ENCODE results near the gene DCDC2.

DNA sequence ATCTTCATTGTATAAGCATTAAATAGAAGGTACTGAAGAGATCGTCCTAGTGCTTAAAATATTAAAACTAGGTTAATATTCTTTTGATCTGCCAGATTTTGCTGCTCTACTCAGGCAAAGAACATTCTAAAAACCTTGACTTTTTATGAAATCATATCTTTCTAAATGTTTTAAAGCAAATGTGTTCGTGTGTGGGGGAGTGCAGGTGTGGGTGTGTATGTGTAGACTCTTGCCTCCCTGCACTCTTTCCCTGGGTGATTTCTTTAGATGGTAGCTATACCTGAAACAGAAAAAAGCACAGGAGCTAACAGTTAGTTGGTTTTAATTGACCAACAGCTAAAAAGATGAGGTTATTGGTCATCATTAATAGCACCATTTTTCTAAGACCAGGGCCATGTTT, 226.1 kb downstream of the DCDC2 start:
- TF ChIP-seq, protein P1, sequence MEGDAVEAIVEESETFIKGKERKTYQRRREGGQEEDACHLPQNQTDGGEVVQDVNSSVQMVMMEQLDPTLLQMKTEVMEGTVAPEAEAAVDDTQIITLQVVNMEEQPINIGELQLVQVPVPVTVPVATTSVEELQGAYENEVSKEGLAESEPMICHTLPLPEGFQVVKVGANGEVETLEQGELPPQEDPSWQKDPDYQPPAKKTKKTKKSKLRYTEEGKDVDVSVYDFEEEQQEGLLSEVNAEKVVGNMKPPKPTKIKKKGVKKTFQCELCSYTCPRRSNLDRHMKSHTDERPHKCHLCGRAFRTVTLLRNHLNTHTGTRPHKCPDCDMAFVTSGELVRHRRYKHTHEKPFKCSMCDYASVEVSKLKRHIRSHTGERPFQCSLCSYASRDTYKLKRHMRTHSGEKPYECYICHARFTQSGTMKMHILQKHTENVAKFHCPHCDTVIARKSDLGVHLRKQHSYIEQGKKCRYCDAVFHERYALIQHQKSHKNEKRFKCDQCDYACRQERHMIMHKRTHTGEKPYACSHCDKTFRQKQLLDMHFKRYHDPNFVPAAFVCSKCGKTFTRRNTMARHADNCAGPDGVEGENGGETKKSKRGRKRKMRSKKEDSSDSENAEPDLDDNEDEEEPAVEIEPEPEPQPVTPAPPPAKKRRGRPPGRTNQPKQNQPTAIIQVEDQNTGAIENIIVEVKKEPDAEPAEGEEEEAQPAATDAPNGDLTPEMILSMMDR (IDR thresholded peaks at IDR 0.05; ENCODE audit: borderline replicate concordance, extremely low read depth, low read length, poor library complexity, severe bottlenecking) = no peak
- TF ChIP-seq EZH2 (IDR thresholded peaks at IDR 0.05; ENCODE audit: borderline replicate concordance, low read depth, low read length, severe bottlenecking) = no peak
